Stimulated activated CD8-positive, alpha-beta memory T cell treated with anti-CD3 and anti-CD28 coated beads, Interleukin-12 subunit alpha, Interleukin-12 subunit beta, amount 100 ng/mL, for 4 hours (primary cell): ENCODE measurements around the gene ANKS1A.
"Not testable (repeated sequence)": the region's sequence is repeated elsewhere in the genome, so short reads cannot be mapped to it uniquely, and the experiment has no call there.

ENCODE experiments used
- DNase-seq: peaks from one replicate; pipeline ENCODE4 v3.0.0-alpha.2; 2020; ENCODE audit warnings: low read depth

The ANKS1A gene

DNA sequence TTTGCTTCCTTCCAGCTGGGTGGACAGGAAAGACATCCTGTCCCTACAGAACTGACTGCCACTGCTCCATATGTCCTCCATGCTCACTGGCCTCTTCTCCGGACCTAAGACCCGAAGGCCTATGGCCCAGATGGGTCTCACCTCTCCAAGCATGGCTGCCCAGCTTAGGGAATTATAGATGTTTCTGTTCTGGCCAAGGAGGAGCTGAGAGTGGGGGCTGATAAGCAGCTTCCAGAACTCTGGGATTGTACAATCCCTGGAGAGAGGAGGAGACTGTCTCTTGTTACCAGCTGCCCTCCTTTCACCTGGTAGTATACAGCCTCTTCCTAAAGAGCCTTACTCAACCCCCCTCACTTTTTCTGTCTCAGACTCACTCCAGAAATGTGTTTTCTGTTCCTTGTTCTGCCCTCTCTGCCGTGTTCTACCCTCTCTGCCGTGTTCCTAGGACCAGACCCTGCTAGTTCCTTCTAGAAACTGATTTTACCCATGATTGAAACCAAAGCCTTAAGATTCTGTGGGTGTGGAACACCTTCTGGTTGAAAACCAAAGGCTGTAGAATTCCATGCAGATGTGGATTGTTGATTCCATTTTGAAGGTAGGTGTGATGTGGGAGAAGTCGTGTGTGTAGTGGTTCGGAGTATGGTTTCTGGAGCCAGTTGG is 28.7 kb downstream of the ANKS1A start:
- DNase-seq = no peak

DNA sequence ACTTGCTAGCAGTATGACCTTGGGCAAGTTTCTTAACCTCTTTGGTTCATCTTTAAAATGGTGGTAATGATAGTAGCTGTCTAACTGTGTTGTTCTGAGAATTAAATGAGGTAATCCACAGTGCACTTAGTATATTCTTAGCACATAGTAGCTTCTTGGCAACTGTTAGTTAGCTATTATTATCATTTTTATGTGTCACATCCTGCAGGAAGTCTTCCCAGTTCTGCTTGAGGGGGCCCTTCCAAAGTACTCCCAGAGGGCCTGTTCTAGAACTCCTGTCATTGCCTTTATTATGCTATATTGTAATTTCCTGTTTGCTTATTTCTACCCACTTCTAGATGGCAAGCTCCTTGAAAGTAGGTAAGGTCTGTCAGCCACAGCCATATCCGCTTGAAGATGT is 30.6 kb downstream of the ANKS1A start:
- DNase-seq = no peak

DNA sequence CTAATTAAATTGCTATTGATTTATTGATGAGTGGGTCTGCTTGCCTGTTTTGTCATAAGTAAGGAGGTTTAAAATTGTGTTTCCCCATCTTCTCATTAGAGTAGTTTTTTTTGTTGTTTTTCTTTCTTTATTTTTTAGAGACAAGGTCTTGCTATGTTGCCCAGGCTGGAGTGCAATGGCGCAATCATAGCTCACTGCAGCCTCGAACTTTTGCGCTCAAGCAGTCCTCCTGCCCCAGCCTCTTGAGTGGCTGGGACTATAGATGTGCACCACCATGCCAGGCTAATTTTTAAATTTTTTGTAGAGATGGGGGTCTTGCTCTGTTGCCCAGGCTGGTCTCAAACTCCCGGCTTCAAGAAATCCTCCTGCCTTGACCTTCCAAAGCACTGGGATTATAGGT is 31.0 kb downstream of the ANKS1A start:
- DNase-seq = no peak

DNA sequence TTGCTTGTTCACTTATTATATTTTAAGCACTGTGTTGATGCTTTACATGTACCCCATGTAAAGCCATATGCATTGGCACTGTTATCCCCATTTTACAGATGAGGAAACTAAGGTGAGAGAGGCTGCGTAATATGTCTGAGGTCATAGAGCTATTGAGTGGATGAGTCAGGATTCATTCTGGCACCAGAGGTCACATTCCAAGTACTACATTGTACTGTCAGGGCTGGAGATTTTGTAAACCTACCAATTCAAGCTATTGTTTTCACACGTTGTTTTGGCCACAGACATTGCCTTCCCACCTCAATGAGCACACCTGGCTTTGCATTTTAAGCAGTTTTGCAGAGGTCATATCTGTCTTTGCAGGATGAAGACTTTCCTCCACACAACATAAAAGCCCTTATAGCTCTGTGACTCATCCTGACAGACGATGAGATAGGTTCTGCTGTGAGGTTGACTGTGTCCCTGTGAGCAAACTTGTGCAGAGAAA is 33.2 kb downstream of the ANKS1A start:
- no peak for DNase-seq

DNA sequence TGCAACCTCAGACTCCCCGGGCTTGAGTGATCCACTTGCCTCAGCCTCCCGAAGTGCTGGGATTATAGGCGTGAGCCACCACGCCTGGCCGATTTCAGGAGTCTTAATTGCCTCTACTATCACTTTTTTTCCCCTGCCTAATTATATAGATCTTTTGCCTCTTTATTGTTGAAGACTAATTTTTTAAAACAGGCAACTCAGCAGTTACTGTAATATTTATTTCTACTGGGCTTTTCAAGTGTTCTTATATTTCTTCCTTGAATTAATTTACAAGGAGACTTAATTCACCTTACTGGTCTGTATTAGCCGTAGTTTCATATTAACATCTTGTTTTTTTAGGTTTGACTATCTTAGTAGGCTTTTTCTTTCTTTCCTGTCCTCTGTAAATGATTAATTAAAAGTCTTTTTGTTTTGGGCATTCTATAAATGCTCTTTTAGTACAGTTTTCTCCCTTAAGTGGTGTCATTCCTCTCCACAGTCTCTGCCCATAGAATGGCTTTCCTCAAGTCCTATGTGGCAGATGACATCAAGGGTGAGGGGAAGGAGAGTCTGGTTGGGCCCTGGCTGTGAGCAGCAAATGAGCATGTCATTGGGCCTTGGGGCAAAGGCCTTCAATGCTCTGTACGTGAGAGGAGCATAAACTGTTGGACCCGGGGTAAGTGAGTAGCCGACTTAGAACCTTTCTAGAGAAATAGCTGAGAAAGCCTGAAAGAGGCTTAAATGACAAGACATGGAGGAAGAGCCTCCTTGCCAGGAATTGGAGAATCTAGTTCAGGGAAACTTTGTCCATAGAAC is 36.0 kb downstream of the ANKS1A start:
- no peak for DNase-seq

DNA sequence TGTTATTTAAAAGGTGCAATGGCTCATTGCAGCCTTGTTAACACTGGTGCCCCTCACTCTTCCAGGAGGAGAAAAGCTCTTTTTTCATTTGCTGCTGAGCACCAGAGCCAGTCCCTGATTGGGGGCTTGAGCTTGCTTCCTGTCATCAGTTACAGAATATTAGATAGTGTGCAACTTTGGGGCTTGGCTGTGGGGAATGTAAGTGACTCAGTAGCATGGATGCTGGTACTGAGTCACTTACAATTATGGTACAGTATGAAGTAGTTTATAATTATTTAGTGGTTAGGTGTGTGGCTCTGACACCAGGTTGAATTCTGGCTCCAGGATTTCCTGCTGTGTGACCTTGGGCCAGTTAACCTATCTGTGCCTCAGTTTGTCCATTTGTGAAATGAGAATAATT is 37.6 kb downstream of the ANKS1A start:
- no peak for DNase-seq

DNA sequence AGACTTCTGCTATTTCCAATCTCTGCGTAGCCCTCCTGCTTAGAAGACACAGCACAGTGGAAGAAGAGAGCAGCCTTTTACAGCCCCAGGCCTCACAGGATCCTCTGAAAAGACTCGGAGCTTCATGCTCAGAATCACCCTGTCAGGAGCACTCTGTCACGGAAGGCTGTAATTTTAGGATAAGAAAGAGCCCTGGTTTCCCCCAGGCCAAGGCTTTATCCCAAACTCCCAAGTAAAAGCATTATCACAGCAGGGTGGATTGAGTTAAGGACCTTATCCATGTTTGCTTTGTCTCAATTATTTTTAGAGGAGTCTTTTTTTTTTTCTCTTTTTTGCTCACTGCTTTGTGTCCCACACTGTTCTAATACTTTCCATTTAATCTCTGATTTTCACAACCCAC is 39.2 kb downstream of the ANKS1A start:
- no peak for DNase-seq

DNA sequence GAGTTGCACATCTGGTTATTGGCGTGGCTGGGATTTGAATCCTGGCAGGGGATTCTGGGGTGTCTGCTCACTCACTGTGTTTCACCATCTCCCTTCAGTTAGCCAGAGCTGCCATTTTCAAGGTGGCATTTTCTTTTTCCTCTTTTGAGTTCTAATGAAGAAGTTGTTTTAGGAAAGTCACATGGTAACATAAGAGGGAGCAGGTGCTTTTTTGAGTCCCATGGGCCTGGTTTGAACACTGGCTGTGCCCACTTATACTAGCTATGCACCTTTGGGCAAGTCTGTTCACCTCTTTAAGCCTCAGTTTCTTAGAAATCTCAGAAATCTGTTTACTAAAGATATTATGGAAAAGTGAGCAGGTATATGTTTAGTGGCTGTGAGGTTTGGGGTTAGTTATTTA is 39.6 kb downstream of the ANKS1A start:
- DNase-seq = no peak

DNA sequence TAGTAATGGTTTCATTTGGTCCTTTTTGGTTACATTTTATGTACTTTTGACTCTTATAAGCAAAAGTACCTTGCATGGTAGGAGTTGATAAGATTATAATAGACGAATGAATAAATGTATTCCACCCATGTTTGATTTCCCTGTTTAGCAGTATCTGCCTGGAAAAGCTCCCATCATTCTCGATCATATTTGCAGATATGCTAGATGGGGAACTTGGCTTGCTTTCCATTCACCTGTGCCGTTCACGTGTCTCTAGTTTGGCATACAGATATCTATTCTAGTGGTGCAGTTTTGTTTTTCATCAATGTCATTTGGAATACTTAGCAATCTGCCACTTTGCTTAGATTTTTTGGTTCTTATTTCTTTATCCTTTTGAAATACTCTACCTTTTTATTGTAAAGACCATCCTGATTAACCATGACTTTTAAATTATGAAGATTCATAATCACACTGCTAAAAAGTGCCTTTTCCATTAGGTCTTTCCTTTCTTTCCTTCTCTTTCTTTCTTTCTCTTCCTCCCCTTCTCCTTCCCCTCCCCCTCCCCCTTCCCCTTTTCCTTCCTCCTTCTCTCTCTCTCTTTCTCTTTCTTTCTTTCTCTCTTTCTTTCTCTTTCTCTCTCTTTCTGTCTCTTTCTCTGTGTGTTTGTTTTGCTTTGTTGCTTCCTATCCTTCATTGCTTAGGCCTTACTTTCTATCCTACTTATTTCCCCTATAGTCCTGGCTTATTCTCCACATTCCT is 40.4 kb downstream of the ANKS1A start:
- no peak for DNase-seq

DNA sequence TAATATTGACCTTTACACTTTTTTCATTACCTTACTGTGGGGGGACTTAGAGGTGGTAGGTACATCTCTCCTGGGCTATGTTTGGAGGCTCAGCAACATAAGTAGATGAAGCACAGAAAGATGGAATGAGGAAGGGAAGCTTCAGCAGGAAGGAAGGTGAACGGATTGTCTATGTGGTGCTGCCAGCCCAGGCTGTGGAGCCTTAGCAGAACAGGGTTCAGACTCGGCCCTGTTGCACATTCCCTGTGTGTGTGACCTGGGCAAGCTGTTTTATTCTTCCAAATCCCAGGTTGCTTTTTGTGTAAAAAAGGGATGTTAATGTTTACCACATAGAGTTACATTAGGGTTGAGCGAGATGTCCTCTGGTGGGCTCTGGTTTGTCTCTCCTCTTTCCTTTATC is 41.2 kb downstream of the ANKS1A start:
- DNase-seq = no peak

DNA sequence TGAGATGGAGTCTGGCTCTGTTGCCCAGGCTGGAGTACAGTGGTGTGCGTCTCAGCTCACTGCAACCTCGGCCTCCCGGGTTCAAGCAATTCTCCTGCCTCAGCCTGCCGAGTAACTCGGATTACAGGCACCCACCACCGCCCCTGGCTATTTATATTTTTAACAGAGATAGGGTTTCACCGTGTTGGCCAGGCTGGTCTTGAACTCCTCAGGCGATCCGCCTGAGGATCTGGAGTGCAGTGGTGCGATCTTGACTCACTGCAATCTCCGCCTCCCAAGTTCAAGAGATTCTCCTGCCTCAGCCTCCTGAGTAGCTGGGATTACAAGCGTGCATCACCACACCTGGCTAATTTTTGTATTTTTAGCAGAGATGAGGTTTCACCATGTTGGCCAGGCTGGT is 43.1 kb downstream of the ANKS1A start:
- DNase-seq = not testable (repeated sequence)

DNA sequence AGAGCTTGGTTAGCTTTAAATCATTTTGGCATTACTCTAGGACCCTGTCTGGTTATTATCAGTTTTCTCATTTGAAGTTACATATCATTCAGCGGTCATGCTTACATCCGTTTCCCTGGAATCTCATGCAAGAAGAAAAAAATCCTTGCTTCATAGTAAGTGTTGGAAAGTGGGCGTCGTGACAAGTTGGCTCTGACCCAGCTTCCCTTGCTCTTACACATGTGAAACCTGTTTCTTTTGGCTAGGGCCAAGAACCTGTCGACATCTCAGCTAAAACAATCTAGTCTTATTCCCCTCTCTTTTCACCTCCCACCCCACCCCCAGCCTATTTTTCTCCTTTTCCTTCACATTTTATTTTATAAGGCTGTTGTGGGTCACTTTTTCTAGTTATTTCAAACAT is 45.5 kb downstream of the ANKS1A start:
- no peak for DNase-seq

DNA sequence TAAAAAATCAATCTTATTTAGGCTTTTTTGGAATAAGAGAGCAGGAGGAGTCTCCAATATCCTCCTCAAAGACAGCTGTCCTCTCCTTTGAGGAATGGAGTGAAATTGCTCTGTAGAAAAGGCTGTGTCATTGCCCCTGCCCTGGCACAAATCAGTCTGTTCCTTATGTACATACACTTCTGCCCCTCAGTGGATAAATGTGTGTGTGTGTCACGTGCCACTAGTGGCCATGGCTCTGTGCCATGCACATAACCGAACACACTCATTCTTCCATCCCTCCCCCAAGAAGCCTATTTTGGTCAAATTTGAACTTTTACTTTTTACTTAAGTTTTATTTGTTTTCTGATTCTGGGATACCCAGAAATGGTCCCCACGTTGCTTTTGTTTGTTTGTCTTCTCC is 49.2 kb downstream of the ANKS1A start:
- DNase-seq = no peak

DNA sequence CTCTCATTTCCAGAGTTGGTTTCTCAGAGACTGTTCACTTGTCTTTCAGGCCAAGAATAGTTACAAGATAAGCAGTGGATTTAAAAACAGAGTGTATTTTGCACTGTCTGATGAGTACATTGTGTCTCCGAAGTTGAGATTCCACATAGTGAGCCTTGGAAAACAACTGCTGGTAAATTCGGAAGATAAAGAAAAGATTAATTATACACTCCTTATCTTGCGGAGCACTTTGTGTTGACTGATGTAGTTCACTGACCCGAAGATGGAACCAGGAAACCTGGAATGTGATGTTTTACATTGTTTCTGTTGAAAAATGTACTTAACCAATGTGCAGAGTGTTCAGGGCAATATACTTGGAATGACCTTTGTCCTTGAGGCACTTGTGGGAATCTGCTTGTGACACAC is 51.0 kb downstream of the ANKS1A start:
- no peak for DNase-seq

DNA sequence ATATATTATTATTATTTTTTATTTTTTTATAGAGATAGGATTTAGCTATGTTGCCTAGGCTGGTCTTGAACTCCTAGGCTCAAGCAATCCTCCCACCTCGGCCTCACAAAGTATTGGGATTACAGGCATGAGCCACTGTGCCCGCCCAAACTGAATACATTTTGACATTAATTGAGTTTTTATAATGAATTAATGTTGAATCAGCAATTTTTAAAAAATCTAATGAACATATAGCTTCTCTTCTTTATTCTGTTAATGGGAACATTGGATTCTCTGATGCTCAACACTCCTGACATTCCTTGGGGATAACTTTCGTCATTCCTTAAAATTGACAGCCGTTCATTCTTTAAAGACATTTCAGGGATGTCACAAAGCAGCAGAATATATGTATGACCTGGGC is 52.4 kb downstream of the ANKS1A start:
- no peak for DNase-seq

DNA sequence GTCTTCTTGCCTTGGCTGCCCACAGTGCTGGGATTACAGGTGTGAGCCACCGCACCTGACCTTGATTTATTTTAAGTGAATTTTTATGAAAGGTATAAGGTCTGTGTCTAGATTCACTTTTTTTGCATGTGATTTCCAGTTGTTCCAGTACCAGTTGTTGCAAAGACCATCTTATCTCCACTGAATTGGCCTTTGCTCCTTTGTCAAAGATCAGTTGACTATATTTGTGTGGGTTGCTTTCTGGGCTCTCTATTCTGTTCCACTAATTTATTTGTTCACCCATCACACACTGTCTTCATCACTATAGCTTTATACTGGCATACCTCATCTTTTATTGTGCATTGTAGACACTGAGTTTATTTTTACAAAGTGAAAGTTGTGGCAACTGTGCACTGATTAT is 56.3 kb downstream of the ANKS1A start:
- no peak for DNase-seq

DNA sequence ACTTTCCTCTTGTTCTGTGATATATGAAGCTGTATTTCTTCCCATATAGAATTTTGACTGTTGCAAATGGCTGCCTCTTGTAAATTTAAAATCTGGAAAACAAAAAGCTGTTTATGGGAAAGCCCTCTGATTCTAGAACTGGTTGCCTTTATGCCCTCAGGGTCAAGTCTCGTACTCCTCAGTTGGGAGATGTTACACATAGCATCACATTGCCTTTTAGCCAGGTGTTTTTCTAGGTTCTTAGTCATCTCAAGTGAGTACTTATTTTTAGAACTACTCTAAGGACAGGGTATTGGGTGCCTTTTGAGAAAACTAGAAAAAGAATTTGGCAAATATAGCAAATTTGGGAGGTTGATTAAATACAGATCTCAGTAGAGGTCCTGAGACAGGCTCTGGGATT is 58.5 kb downstream of the ANKS1A start:
- no peak for DNase-seq

DNA sequence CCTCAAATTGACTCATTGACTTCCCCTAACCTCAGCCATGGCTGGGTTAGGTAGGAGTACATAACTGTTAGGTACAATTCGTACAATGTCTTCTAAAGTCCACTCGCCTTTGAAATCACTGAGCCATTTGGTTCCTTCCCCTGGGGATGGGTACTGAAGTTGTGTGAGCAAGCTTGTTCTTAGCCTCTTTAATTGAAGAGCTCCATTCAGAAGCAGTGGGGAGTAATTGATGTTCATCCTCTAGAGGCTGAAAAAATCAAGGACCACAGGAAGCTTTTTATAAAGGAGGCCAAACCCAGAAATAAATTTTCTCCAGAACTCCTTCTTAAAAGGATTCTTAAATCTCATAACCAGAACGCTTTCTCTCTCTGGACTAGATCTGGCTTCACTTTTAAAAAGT is 60.6 kb downstream of the ANKS1A start:
- DNase-seq = no peak

DNA sequence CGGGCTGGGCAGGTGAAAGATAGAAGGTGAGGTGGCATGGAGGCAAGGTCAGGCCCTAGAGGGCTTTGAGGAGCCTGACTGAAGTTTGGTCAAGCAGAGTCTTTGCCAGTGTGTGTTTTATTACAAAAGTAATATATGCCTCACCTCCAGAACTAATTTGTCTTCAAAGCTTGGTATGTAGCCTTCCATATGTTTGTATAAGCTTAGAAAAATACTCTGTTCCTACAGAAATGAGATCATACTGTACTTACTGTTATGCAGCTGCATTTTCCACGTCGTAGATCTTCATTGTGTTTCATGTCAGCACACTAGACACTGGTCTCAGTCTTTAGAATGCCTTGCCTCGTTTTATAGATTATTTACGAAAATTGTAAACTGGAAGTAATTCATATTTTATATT is 61.8 kb downstream of the ANKS1A start:
- DNase-seq = no peak

DNA sequence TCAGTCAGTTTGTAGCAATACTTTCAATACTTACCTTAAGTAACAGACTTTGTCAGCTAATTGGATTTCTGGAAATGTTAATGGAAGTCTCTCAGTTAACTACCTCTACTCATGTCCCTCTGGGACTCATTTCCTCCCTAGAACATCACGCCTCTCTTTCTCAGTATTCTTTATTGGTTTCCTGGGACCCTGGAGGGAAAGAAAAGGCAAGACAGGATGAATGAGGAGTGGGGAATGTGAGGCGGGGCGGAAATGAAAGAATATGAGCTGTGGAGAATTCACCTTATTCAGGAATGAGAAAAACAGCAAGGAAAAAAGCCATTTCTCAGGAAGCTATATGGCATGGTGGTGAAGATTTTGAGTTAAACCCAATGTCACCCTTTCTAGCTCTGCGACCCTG is 62.7 kb downstream of the ANKS1A start:
- no peak for DNase-seq

DNA sequence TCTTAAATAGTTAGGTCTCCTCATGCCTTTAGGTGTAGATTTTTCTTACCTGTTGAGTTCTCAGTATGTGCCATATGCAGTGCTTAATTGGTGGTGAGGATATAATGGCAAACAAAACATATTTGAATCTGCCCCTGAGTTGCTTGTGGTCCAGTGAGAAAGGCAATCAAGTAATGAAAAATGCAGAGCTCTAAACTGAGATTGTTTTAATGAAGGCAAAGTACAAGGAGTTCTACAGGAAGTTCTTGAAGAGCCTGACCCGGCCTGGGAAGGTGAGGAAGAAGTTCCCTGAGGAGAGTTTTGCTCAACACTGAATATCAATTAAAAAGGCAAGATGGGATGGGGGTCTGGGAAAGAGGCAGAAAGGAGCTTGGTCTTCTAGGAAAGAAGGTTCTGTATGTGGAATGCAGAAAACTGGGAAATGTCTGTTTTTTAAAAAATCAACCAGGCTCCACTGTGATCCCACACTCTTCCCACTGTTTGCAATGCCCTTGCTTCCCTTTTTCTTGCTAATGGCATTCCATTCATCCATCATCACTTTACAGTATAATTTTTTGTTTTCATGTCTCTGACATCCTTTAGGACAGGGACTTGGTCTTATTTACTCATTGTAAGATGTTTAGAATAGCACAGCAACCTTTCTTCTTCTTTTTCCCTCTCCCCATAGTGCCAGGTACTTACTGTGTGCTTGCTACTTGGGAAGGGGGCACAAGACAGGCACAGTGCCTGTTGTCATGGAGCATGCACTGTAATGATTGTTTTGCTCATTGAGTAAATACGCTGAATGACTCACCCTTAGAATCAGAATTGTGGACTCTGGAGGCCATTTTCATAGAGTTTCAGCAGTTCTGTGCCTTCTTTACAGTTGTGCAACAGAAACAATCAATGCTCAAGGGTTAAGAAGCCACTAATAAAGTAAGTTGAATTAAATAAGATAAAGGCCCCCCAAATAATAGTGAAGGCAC is 64.3 kb downstream of the ANKS1A start:
- no peak for DNase-seq

DNA sequence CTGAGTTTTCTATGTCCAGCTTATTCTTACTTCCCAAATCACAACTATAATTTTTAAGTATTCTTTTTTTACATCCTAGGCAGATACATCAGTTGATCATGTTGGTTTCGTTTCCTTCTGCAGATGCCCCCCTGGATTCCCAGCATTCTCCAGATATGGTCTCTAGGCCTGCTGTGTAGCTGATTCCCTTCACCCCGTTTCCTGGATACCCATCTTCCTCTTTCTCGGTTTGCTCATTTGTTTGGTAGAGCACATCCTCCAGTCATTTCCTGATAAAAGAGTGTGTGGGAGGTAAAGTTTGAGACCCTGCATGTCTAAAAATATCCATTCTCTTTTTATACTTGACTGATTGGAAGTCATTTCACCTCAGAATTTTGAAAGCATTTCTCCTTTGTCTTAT is 66.4 kb downstream of the ANKS1A start:
- DNase-seq = no peak
